Esophagus squamous epithelium (tissue), 5 donors: Measurements from ENCODE around the gene ATP6V0E2. TPM values are rescaled to one million over a fixed set of nuclear protein-coding genes. Genes with fewer than 3 reads are reported as not detected.

ENCODE experiments used
- DNase-seq: peaks from one replicate; lab custom pipeline; 2025; lab: John Stamatoyannopoulos, UW
- H3K27ac ChIP-seq, 4 donors: fragments of 200-600 bp; sonication (generic); one replicate each; pipeline ENCODE4 v1.5.1; 2016 to 2019; ENCODE audit warnings: mild to moderate bottlenecking in 1 of 4
- H3K27me3 ChIP-seq, 4 donors: fragments of 200-600 bp; sonication (generic); 1 replicate in 3 of 4; 2 replicates in 1 of 4; pipeline versions ENCODE4 v1.5.1 to v1.6.0; 2017 to 2021; ENCODE audit warnings: antibody characterized with exemption in 1 of 4
- H3K36me3 ChIP-seq, 3 donors: fragments of 200-600 bp; sonication (generic); one replicate each; pipeline ENCODE4 v1.5.1; 2016 to 2019
- H3K4me1 ChIP-seq, 3 donors: fragments of 200-600 bp; sonication (generic); one replicate each; pipeline ENCODE4 v1.5.1; 2017 to 2019
- H3K4me3 ChIP-seq, 4 donors: fragments of 200-600 bp; sonication (generic); 1 replicate in 3 of 4; 2 replicates in 1 of 4; pipeline ENCODE4 v1.5.1; 2016 to 2019; ENCODE audit warnings: mild to moderate bottlenecking in 2 of 4, moderate library complexity in 1 of 4
- H3K9me3 ChIP-seq, 3 donors: fragments of 200-600 bp; sonication (generic); one replicate each; pipeline ENCODE4 v1.5.1; 2016 to 2019
- CTCF ChIP-seq, 6 experiments: fragments of 450-650 bp in 4 of 6; fragments of 200-600 bp in 2 of 6; sonication (generic) in 2 of 6; IDR thresholded peaks; one replicate each; pipeline ENCODE4 v1.5.1; 2016 to 2019; ENCODE audit warnings: antibody characterized with exemption in 6 of 6, mild to moderate bottlenecking in 4 of 6, moderate library complexity in 4 of 6
- POLR2A ChIP-seq, 4 donors: fragments of 450-650 bp; IDR thresholded peaks; one replicate each; pipeline ENCODE4 v1.6.1; 2017; ENCODE audit warnings: antibody characterized with exemption in 4 of 4, mild to moderate bottlenecking in 4 of 4, moderate library complexity in 3 of 4
- WGBS, 2 donors: methylation state at CpG; one replicate each; pipeline ENCODE4 v1.1.5; 2018; 5-methylcytosine and 5-hydroxymethylcytosine counted together
- intact Hi-C: fragments of 100-400 bp; cut with DNase I; formaldehyde crosslinking; loops from one replicate; pipeline ENCODE4 v1.15.0; 2022
- total RNA-seq, 4 donors: library from RNA; depleted of rRNA; stranded (reverse); fragments of >200 nt; gene quantifications; one replicate each; pipeline ENCODE4 v1.1.0, GENCODE V29; 2016
- donor health status: DM: yes; HTN: yes; CAD: no.

ATP6V0E2 gene
- total RNA-seq, 4 donors from 2014 or later: 5.1 to 22.9 (median 8.2) TPM

GRCh38 chr7:149834601-149835000, 39.2 kb upstream of the ATP6V0E2 start:
- intact Hi-C loops: no loop called here
- no peaks in the 10 kb centered on the region for H3K36me3 ChIP-seq
- TF ChIP-seq CTCF (IDR thresholded peaks at IDR 0.05) (no peak), POLR2A (IDR thresholded peaks at IDR 0.05) (no peak)
- H3K27me3 ChIP-seq: peaks cover 0 to 34% (median 0%) of the 10 kb centered on the region in 4 donors
- H3K4me3 ChIP-seq: no peak overlapping the region
- WGBS, 2 donors: 71 to 74% methylated on average over 8 of the region's 8 CpGs
- H3K9me3 ChIP-seq: no peaks in the 10 kb centered on the region
- no peak overlapping the region for H3K27ac ChIP-seq
- no peak for DNase-seq
- H3K4me1 ChIP-seq: peaks cover 6 to 14% (median 11%) of the 10 kb centered on the region in 3 donors

GRCh38 chr7:149836434-149836833, 37.3 kb upstream of the ATP6V0E2 start:
- TF ChIP-seq CTCF (IDR thresholded peaks at IDR 0.05): no peak
- no peak for TF ChIP-seq POLR2A (IDR thresholded peaks at IDR 0.05)
- Histone ChIP-seq H3K36me3 (no peaks in the 10 kb centered on the region), H3K4me3 (no peak overlapping the region), H3K27ac (no peak overlapping the region), H3K4me1 (peaks cover 6 to 21% (median 12%) of the 10 kb centered on the region in 3 donors), H3K27me3 (peaks cover 0 to 19% (median 0%) of the 10 kb centered on the region in 4 donors), H3K9me3 (no peaks in the 10 kb centered on the region)
- intact Hi-C loops: no loop called here
- DNase-seq: no peak
- 50 to 67% methylated on average over 1 of the region's 1 CpG for WGBS, 2 donors

GRCh38 chr7:149837564-149838223, 36.1 kb upstream of the ATP6V0E2 start:
- no peaks in the 10 kb centered on the region for H3K9me3 ChIP-seq
- peaks cover 6 to 21% (median 12%) of the 10 kb centered on the region in 3 donors for H3K4me1 ChIP-seq
- H3K4me3 ChIP-seq: peak overlapping the region in 3 of 4 donors; percentile 81 to 93 (median 84)
- DNase-seq: no peak
- no peak for TF ChIP-seq POLR2A (IDR thresholded peaks at IDR 0.05)
- no peak for TF ChIP-seq CTCF (IDR thresholded peaks at IDR 0.05)
- 41 to 56% methylated on average over 11 to 16 of the region's 17 CpGs for WGBS, 2 donors
- H3K27me3 ChIP-seq: peaks cover 0 to 10% (median 0%) of the 10 kb centered on the region in 4 donors
- H3K36me3 ChIP-seq: no peaks in the 10 kb centered on the region
- intact Hi-C loops: no loop called here
- H3K27ac ChIP-seq: peak overlapping the region in 1 of 4 donors; percentile 94

- peak; percentile 90 for DNase-seq
- no peaks in the 10 kb centered on the region for H3K9me3 ChIP-seq
- TF ChIP-seq POLR2A (IDR thresholded peaks at IDR 0.05): peak in 3 of 4 donors; percentile 72 to 74 (median 72)
- peak in 1 of 6 experiments; percentile 19 for TF ChIP-seq CTCF (IDR thresholded peaks at IDR 0.05)
- H3K4me3 ChIP-seq: peak within 1 kb of the TSS; percentile 81 to 99 (median 88)
- H3K27me3 ChIP-seq: peaks cover 0 to 4% (median 0%) of the 10 kb centered on the region in 4 donors
- 1% methylated on average over 22 to 40 of the region's 86 CpGs for WGBS, 2 donors
- peaks cover 6 to 21% (median 12%) of the 10 kb centered on the region in 3 donors for H3K4me1 ChIP-seq
- intact Hi-C loops: no loop called here
- H3K27ac ChIP-seq: peak within 1 kb of the TSS; percentile 93 to 94 (median 94)
- H3K36me3 ChIP-seq: no peaks in the 10 kb centered on the region
These were observed 35.4 kb upstream of the ATP6V0E2 start, which contains the start of gene ZNF862 for GRCh38 chr7:149838224-149838991. Gene ZNF862, plus strand, starts transcription at chr7:149838375. Its CDS starts 237 bp downstream, at chr7:149838612.
